ENCODE data around the gene RAD51B. TPM values are rescaled to one million over a fixed set of nuclear protein-coding genes. Genes with fewer than 3 reads are reported as not detected.
A peak's percentile ranks its signal among the peaks of the same experiment; 100 is the strongest.

RAD51B gene
- total and polyA plus RNA-seq, 2 donors (not counting 1 experiment from before 2014, with no cell fraction given) = 4.6 to 16.3 TPM

DNA sequence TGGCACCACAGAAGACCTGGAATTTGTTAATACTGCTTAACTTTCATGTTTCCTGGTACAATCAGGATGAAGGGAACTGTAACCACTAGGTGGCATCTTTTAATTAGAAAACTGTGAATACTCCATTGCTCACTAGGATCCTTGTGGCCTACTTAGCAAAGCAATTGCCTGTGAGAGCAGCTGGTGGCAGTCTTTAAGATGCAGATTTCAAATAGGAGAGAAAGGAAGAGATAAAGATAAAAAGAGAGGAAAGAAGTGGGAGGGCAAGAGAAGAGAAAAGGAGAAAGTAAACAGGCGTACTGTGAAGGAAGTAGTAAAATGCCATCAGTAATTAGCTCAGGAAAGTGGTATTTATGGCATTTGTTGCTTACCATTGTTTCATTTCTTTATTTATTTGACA, 114.5 kb downstream of the RAD51B start:
- Histone ChIP-seq H3K9ac (ENCODE audit: insufficient read depth, low read length) (no peak overlapping the region), H2AFZ (ENCODE audit: low read length) (peak overlapping the region; percentile 4)
- peak; percentile 83 to 93 for DNase-seq (ENCODE audit: low read depth in 2 of 2)

DNA sequence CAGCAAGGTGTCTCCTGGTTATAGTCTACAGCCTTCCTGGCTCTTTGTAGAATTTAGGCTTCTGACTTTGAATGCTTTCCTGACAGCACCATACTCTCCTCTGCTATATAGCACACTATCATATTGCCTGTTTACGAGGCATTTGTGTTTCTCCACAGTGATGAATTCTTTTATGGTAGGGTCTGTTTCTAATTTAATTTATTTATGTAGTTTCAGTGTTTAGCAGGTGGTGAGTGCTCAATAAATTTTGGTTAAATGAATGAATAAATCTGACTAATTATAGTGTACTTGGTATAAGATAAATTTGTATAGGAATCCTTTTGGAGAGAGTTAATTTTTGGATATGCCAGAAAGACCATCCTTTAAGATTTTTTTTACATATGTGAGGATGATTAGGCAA, 115.3 kb downstream of the RAD51B start:
- Histone ChIP-seq H3K27ac (ENCODE audit: insufficient read depth, low read length) (no peak overlapping the region), H3K4me2 (ENCODE audit: extremely low read depth, insufficient read depth, low read length) (no peak overlapping the region), H3K4me1 (ENCODE audit: control insufficient read depth, extremely low read depth, insufficient read depth, low read length) (peaks cover 3% of the 10 kb centered on the region), H2AFZ (ENCODE audit: low read length) (no peak overlapping the region), H3K27me3 (ENCODE audit: control insufficient read depth, insufficient read depth, low read length) (no peaks in the 10 kb centered on the region), H3K36me3 (ENCODE audit: control insufficient read depth, insufficient read depth, low read length) (no peaks in the 10 kb centered on the region), H3K4me3 (replicated peaks in 1 of 4; ENCODE audit: control extremely low read depth in 1 of 4, insufficient read depth in 1 of 4, low read depth in 3 of 4, low read length in 4 of 4) (no peak overlapping the region), H3K79me2 (ENCODE audit: control insufficient read depth, insufficient read depth, low read length) (no peaks in the 10 kb centered on the region), H3K9me3 (ENCODE audit: control insufficient read depth, insufficient read depth, low read depth, low read length) (no peaks in the 10 kb centered on the region), H3K9ac (ENCODE audit: insufficient read depth, low read length) (no peak overlapping the region), H4K20me1 (ENCODE audit: control insufficient read depth, extremely low read depth, insufficient read depth, low read length) (no peaks in the 10 kb centered on the region)
- TF ChIP-seq EZH2 (IDR thresholded peaks at IDR 0.05; ENCODE audit: low read length, missing control alignments) = no peak
- TF ChIP-seq, protein P1, sequence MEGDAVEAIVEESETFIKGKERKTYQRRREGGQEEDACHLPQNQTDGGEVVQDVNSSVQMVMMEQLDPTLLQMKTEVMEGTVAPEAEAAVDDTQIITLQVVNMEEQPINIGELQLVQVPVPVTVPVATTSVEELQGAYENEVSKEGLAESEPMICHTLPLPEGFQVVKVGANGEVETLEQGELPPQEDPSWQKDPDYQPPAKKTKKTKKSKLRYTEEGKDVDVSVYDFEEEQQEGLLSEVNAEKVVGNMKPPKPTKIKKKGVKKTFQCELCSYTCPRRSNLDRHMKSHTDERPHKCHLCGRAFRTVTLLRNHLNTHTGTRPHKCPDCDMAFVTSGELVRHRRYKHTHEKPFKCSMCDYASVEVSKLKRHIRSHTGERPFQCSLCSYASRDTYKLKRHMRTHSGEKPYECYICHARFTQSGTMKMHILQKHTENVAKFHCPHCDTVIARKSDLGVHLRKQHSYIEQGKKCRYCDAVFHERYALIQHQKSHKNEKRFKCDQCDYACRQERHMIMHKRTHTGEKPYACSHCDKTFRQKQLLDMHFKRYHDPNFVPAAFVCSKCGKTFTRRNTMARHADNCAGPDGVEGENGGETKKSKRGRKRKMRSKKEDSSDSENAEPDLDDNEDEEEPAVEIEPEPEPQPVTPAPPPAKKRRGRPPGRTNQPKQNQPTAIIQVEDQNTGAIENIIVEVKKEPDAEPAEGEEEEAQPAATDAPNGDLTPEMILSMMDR (conservative IDR thresholded peaks at IDR 0.05 in 1 of 2, IDR thresholded peaks at IDR 0.05 in 1 of 2; ENCODE audit: low read depth in 1 of 2, low read length in 2 of 2) = no peak
- no peak for DNase-seq (ENCODE audit: low read depth in 2 of 2)

More for the DNA sequence above, 114.5 kb downstream of the RAD51B start:
- Histone ChIP-seq H3K36me3 (ENCODE audit: control insufficient read depth, insufficient read depth, low read length) (no peaks in the 10 kb centered on the region), H3K4me3 (replicated peaks in 1 of 4; ENCODE audit: control extremely low read depth in 1 of 4, insufficient read depth in 1 of 4, low read depth in 3 of 4, low read length in 4 of 4) (no peak overlapping the region), H4K20me1 (ENCODE audit: control insufficient read depth, extremely low read depth, insufficient read depth, low read length) (no peaks in the 10 kb centered on the region), H3K4me1 (ENCODE audit: control insufficient read depth, extremely low read depth, insufficient read depth, low read length) (peaks cover 3% of the 10 kb centered on the region), H3K9me3 (ENCODE audit: control insufficient read depth, insufficient read depth, low read depth, low read length) (no peaks in the 10 kb centered on the region), H3K27ac (ENCODE audit: insufficient read depth, low read length) (no peak overlapping the region), H3K79me2 (ENCODE audit: control insufficient read depth, insufficient read depth, low read length) (no peaks in the 10 kb centered on the region), H3K27me3 (ENCODE audit: control insufficient read depth, insufficient read depth, low read length) (no peaks in the 10 kb centered on the region), H3K4me2 (ENCODE audit: extremely low read depth, insufficient read depth, low read length) (peak overlapping the region; percentile 27)
- no peak for TF ChIP-seq EZH2 (IDR thresholded peaks at IDR 0.05; ENCODE audit: low read length, missing control alignments)
- TF ChIP-seq, protein P1 (conservative IDR thresholded peaks at IDR 0.05 in 1 of 2, IDR thresholded peaks at IDR 0.05 in 1 of 2; ENCODE audit: low read depth in 1 of 2, low read length in 2 of 2) = peak; percentile 64 to 65

DNA sequence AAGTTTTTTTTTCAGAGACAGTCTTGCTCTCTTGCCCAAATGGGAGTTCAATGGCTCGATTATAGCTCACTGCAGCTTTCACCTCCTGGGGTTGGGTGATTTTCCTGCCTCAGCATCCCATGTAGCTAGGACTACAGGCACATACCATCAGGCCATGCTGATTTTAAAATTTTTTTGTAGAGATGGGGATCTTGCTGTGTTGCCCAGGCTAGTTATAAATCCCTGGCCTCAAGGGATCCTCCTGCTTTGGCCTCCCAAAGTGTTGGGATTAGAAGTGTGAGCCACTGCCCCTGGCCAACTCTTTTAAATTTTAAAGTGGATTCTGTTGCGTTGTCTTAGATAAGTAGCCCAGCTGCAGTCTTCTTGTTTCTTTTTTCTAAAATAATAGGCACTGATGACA, 115.8 kb downstream of the RAD51B start:
- Histone ChIP-seq H3K4me1 (ENCODE audit: control insufficient read depth, extremely low read depth, insufficient read depth, low read length) (peaks cover 3% of the 10 kb centered on the region), H4K20me1 (ENCODE audit: control insufficient read depth, extremely low read depth, insufficient read depth, low read length) (no peaks in the 10 kb centered on the region), H3K4me2 (ENCODE audit: extremely low read depth, insufficient read depth, low read length) (no peak overlapping the region), H3K4me3 (replicated peaks in 1 of 4; ENCODE audit: control extremely low read depth in 1 of 4, insufficient read depth in 1 of 4, low read depth in 3 of 4, low read length in 4 of 4) (no peak overlapping the region), H2AFZ (ENCODE audit: low read length) (no peak overlapping the region), H3K79me2 (ENCODE audit: control insufficient read depth, insufficient read depth, low read length) (no peaks in the 10 kb centered on the region), H3K36me3 (ENCODE audit: control insufficient read depth, insufficient read depth, low read length) (no peaks in the 10 kb centered on the region), H3K9me3 (ENCODE audit: control insufficient read depth, insufficient read depth, low read depth, low read length) (no peaks in the 10 kb centered on the region), H3K27me3 (ENCODE audit: control insufficient read depth, insufficient read depth, low read length) (no peaks in the 10 kb centered on the region), H3K9ac (ENCODE audit: insufficient read depth, low read length) (no peak overlapping the region), H3K27ac (ENCODE audit: insufficient read depth, low read length) (no peak overlapping the region)
- TF ChIP-seq, protein P1 (conservative IDR thresholded peaks at IDR 0.05 in 1 of 2, IDR thresholded peaks at IDR 0.05 in 1 of 2; ENCODE audit: low read depth in 1 of 2, low read length in 2 of 2) = no peak
- TF ChIP-seq EZH2 (IDR thresholded peaks at IDR 0.05; ENCODE audit: low read length, missing control alignments) = no peak
- DNase-seq (ENCODE audit: low read depth in 2 of 2) = no peak
